Keratinocyte (primary cell): ENCODE results near the gene NFKBIL1.

Experiments used
- CTCF ChIP-seq, 3 experiments: IDR thresholded peaks in 1 of 3; conservative IDR thresholded peaks in 1 of 3; optimal IDR thresholded peaks in 1 of 3; 2 replicates in 2 of 3; 3 replicates in 1 of 3; pipeline versions ENCODE3 to v1.5.1; 2011; ENCODE audit warnings: low read length in 3 of 3, mild to moderate bottlenecking in 3 of 3, moderate library complexity in 2 of 3, control low read depth in 1 of 3, inconsistent platforms in 1 of 3; ENCODE audit not compliant: insufficient read depth in 2 of 3; ENCODE audit errors: extremely low read depth in 1 of 3
- EZH2 ChIP-seq: IDR thresholded peaks from one replicate; pipeline ENCODE4 v1.6.1; 2012; ENCODE audit warnings: inconsistent platforms, mild to moderate bottlenecking, low read length, moderate library complexity

GRCh38 chr6:31525932-31526591 lies 21.3 kb upstream of the NFKBIL1 start:
- TF ChIP-seq CTCF (optimal IDR thresholded peaks at IDR 0.05 in 1 of 3, IDR thresholded peaks at IDR 0.05 in 1 of 3, conservative IDR thresholded peaks at IDR 0.05 in 1 of 3; ENCODE audit: extremely low read depth in 1 of 3, insufficient read depth in 2 of 3, low read length in 3 of 3) (no peak), EZH2 (no peak)
